Natural killer cell (primary cell): ENCODE results near the gene DCTN2. TPM values are rescaled to one million over a fixed set of nuclear protein-coding genes. Genes with fewer than 3 reads are reported as not detected.

Experiments used
- ATAC-seq, 3 donors: fragments of 150-1000 bp in 2 of 3; fragments of 200-7000 bp in 1 of 3; cut with Tn5 transposase; 1 replicate in 1 of 3; 2 replicates in 2 of 3; pipeline ENCODE4 v1.10.0; 2021; ENCODE audit warnings: mild to moderate bottlenecking in 2 of 3, moderate library complexity in 2 of 3
- DNase-seq, 2 donors: peaks; one replicate each; pipeline versions ENCODE4 v3.0.0 to v3.0.0-alpha.2; 2013 to 2021; ENCODE audit warnings: mixed read lengths in 1 of 2
- H3K27ac ChIP-seq: one replicate; pipeline ENCODE4 v1.5.1; 2013; ENCODE audit warnings: mild to moderate bottlenecking, low read length
- H3K27me3 ChIP-seq: one replicate; pipeline ENCODE4 v1.6.1; 2013; ENCODE audit warnings: low read length; ENCODE audit not compliant: control insufficient read depth, insufficient read depth
- H3K36me3 ChIP-seq: one replicate; pipeline ENCODE4 v1.6.1; 2013; ENCODE audit warnings: low read length; ENCODE audit not compliant: control insufficient read depth, insufficient read depth
- H3K4me1 ChIP-seq: one replicate; pipeline ENCODE4 v1.6.1; 2013; ENCODE audit warnings: low read length; ENCODE audit not compliant: control insufficient read depth, insufficient read depth
- H3K4me3 ChIP-seq: one replicate; pipeline ENCODE4 v1.5.1; 2013; ENCODE audit warnings: low read length
- H3K9me3 ChIP-seq: one replicate; pipeline ENCODE4 v1.6.1; 2013; ENCODE audit warnings: low read length; ENCODE audit not compliant: control insufficient read depth, insufficient read depth
- H3K27ac Mint-ChIP-seq, 2 donors: one replicate each; pipeline ENCODE4 v1.8.0; 2022; ENCODE audit warnings: mild to moderate bottlenecking in 2 of 2, mixed read lengths in 2 of 2, moderate library complexity in 1 of 2
- H3K27me3 Mint-ChIP-seq, 2 donors: one replicate each; pipeline ENCODE4 v1.8.0; 2022; ENCODE audit warnings: low read depth in 2 of 2, mixed read lengths in 2 of 2
- H3K36me3 Mint-ChIP-seq: one replicate; pipeline ENCODE4 v1.8.0; 2022; ENCODE audit warnings: mixed read lengths
- H3K4me1 Mint-ChIP-seq, 2 donors: one replicate each; pipeline ENCODE4 v1.8.0; 2022; ENCODE audit warnings: mixed read lengths in 2 of 2
- H3K4me3 Mint-ChIP-seq: one replicate; pipeline ENCODE4 v1.8.0; 2022; ENCODE audit warnings: mild to moderate bottlenecking, moderate library complexity, mixed read lengths
- H3K9me3 Mint-ChIP-seq, 2 donors: one replicate each; pipeline ENCODE4 v1.8.0; 2022; ENCODE audit warnings: mixed read lengths in 2 of 2
- CTCF ChIP-seq: fragments of 200-600 bp; IDR thresholded peaks from one replicate; pipeline ENCODE4 v1.8.0; 2022; ENCODE audit warnings: antibody characterized with exemption
- WGBS: methylation state at CpG from one replicate; pipeline ENCODE4 v1.1.7; 2013; ENCODE audit warnings: missing lambda C conversion rate; ENCODE audit not compliant: insufficient coverage; 5-methylcytosine and 5-hydroxymethylcytosine counted together
- intact Hi-C: fragments of 100-400 bp; cut with micrococcal nuclease; formaldehyde crosslinking; loops from one replicate; pipeline ENCODE4 v1.14.2; 2022
- total RNA-seq, 4 donors: library from RNA; stranded (reverse); fragments of 120-200 nt in 1 of 4; gene quantifications; one replicate each; pipeline versions ENCODE4 v1.2.3 to v1.2.4, GENCODE V29; 2013 to 2022

The DCTN2 gene
- total RNA-seq, 3 donors from 2014 or later (not counting 1 experiment from before 2014, with no cell fraction given): 65.5 to 76.5 (median 71.8) TPM

GRCh38 chr12:57577981-57578758, 31.2 kb upstream of the DCTN2 start:
- Mint-ChIP-seq H3K9me3 (no peaks in the 10 kb centered on the region), H3K27me3 (peaks cover 9 to 14% of the 10 kb centered on the region in 2 donors), H3K27ac (no peak overlapping the region), H3K4me3 (no peak overlapping the region), H3K4me1 (peaks cover 2% of the 10 kb centered on the region in 2 donors), H3K36me3 (peaks cover 3% of the 10 kb centered on the region)
- DNase-seq: no peak
- intact Hi-C loops: no loop called here
- Histone ChIP-seq H3K4me3 (no peak overlapping the region), H3K27ac (no peak overlapping the region), H3K27me3 (no peaks in the 10 kb centered on the region), H3K9me3 (no peaks in the 10 kb centered on the region), H3K36me3 (no peaks in the 10 kb centered on the region), H3K4me1 (no peaks in the 10 kb centered on the region)
- ATAC-seq: no peak
- WGBS: 91% methylated on average over 12 of the region's 12 CpGs
- no peak for TF ChIP-seq CTCF

GRCh38 chr12:57576613-57577160, 29.7 kb upstream of the DCTN2 start:
- H3K27me3 Mint-ChIP-seq: peaks cover 0 to 8% of the 10 kb centered on the region in 2 donors
- no peak for TF ChIP-seq CTCF
- no peaks in the 10 kb centered on the region for H3K36me3 Mint-ChIP-seq
- intact Hi-C loops: no loop called here
- no peak overlapping the region for H3K4me3 Mint-ChIP-seq
- Histone ChIP-seq H3K36me3 (no peaks in the 10 kb centered on the region), H3K27ac (no peak overlapping the region), H3K27me3 (no peaks in the 10 kb centered on the region), H3K4me3 (no peak overlapping the region), H3K9me3 (no peaks in the 10 kb centered on the region), H3K4me1 (no peaks in the 10 kb centered on the region)
- ATAC-seq: no peak
- 89% methylated on average over 9 of the region's 9 CpGs for WGBS
- H3K4me1 Mint-ChIP-seq: no peaks in the 10 kb centered on the region
- no peak for DNase-seq
- no peaks in the 10 kb centered on the region for H3K9me3 Mint-ChIP-seq
- no peak overlapping the region for H3K27ac Mint-ChIP-seq

- intact Hi-C loops: no loop called here
- 88% methylated on average over 12 of the region's 12 CpGs for WGBS
- Mint-ChIP-seq H3K4me3 (no peak overlapping the region), H3K27me3 (peaks cover 0 to 8% of the 10 kb centered on the region in 2 donors), H3K9me3 (no peaks in the 10 kb centered on the region), H3K27ac (no peak overlapping the region), H3K4me1 (no peaks in the 10 kb centered on the region), H3K36me3 (no peaks in the 10 kb centered on the region)
- H3K4me3 ChIP-seq: no peak overlapping the region
- H3K27me3 ChIP-seq: no peaks in the 10 kb centered on the region
- ATAC-seq (no peak), DNase-seq (no peak)
- H3K36me3 ChIP-seq: no peaks in the 10 kb centered on the region
- no peaks in the 10 kb centered on the region for H3K9me3 ChIP-seq
- H3K27ac ChIP-seq: no peak overlapping the region
- no peak for TF ChIP-seq CTCF
- H3K4me1 ChIP-seq: no peaks in the 10 kb centered on the region
Measured at GRCh38 chr12:57575771-57576612, 29.0 kb upstream of the DCTN2 start.
